GM19239 (cell line): Measurements from ENCODE around the gene PRCD.
"Not testable (repeated sequence)": the region's sequence is repeated elsewhere in the genome, so short reads cannot be mapped to it uniquely, and the experiment has no call there.

Experiments used
- DNase-seq: peaks from one replicate; pipeline ENCODE4 v3.0.0; 2011; ENCODE audit warnings: low spot score; ENCODE audit not compliant: insufficient read length
- FAIRE-seq: peaks from 2 replicates; lab custom pipeline; 2011; peaks lifted over from hg19 to GRCh38; lab: Jason Lieb, UNC

Gene PRCD

GRCh38 chr17:76502341-76503211 lies 37.3 kb upstream of the PRCD start:
- DNase-seq: no peak
- FAIRE-seq: no peak

GRCh38 chr17:76504117-76504516 lies 35.7 kb upstream of the PRCD start:
- FAIRE-seq (no peak), DNase-seq (no peak)

GRCh38 chr17:76506408-76507345 lies 33.2 kb upstream of the PRCD start:
- DNase-seq: peak; percentile 73
- peak; percentile 80 for FAIRE-seq

- DNase-seq, FAIRE-seq: not testable (repeated sequence)
These were observed 31.3 kb upstream of the PRCD start for GRCh38 chr17:76508472-76509063.

- DNase-seq (no peak), FAIRE-seq (no peak)
These were observed 29.0 kb upstream of the PRCD start for GRCh38 chr17:76510831-76511244.

GRCh38 chr17:76511668-76512365 lies 28.0 kb upstream of the PRCD start:
- DNase-seq (no peak), FAIRE-seq (no peak)

- FAIRE-seq: no peak
These were observed 27.2 kb upstream of the PRCD start for GRCh38 chr17:76512366-76513305.

GRCh38 chr17:76513306-76513692 lies 26.5 kb upstream of the PRCD start:
- no peak for DNase-seq
- no peak for FAIRE-seq

More at GRCh38 chr17:76512366-76513305, 27.2 kb upstream of the PRCD start:
- no peak for DNase-seq

GRCh38 chr17:76514355-76514754 lies 25.5 kb upstream of the PRCD start:
- not testable (repeated sequence) for FAIRE-seq, DNase-seq

- DNase-seq (no peak), FAIRE-seq (peak; percentile 96)
These were observed 24.4 kb upstream of the PRCD start for GRCh38 chr17:76515274-76515949.

GRCh38 chr17:76517638-76518038 lies 22.2 kb upstream of the PRCD start:
- no peak for FAIRE-seq
- DNase-seq: no peak

GRCh38 chr17:76519048-76519966 lies 20.5 kb upstream of the PRCD start:
- no peak for FAIRE-seq

GRCh38 chr17:76521262-76521661 lies 18.6 kb upstream of the PRCD start:
- DNase-seq (no peak), FAIRE-seq (no peak)

More at GRCh38 chr17:76519048-76519966, 20.5 kb upstream of the PRCD start:
- DNase-seq: no peak

- FAIRE-seq, DNase-seq: not testable (repeated sequence)
These were observed 18.2 kb upstream of the PRCD start for GRCh38 chr17:76521683-76522082.

- peak; percentile 11 for FAIRE-seq
These were observed 16.5 kb upstream of the PRCD start for GRCh38 chr17:76523084-76524037.

More at GRCh38 chr17:76523084-76524037, 16.5 kb upstream of the PRCD start:
- no peak for DNase-seq
